NCI-H2107 (cell line): ENCODE measurements around the gene CSGALNACT2.
"Not testable (repeated sequence)": the region's sequence is repeated elsewhere in the genome, so short reads cannot be mapped to it uniquely, and the experiment has no call there.

Source experiments
- DNase-seq: peaks from one replicate; lab custom pipeline; 2025; lab: John Stamatoyannopoulos, UW

CSGALNACT2 gene

DNA sequence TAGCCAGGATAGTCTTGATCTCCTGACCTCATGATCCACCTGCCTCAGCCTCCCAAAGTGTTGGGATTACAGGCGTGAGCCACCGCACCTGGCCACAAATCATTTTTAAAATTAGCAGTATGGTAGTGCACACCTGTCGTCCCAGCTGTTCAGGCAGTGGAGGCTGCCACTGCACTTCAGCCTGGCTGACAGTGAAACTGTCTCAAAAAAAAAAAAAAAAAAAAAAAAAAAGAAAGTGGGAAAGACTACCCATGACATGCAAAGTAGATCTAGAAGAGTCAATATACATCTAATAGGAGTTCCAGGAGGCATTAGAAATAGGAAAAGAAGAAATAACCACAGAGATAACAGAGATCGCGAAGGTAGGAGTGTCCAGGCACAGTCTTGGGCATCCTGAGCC lies 3.2 kb downstream of the CSGALNACT2 start:
- no peak for DNase-seq

DNA sequence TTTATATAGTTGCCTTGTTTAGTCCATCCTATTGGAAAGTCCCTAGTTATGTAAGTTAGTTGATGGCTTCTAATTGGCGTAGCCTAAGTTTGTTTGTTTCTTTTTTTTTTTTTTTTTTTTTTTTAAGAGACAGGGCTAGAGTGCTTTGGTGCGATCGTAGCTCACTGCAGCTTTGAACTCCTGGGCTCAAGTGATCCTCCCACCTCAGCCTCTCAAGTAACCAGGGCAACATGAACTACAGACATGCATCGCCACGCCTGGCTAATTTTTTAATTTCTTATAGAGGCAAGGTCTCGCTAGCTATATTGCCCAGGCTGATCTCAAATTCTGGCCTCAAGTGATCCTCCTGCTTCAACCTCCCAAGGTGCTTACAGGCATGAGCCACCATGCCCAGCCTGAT lies 7.1 kb downstream of the CSGALNACT2 start:
- no peak for DNase-seq

DNA sequence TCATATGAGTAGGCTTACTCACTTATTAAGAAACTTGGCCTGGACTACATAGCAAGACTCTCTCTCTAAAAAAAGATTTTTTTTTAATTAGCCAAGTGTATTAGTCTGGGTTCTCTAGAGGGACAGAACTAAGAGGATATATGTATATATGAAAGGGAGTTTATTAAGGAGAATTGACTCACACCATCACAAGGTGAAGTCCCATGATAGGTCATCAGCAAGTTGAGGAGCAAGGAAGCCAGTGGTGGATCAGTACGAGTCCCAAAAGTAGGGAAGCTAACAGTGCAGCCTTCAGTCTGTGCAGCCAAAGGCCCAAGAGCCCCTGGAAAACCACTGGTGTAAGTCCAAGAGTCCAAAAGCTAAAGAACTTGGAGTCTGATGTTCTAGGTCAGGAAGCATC lies 7.7 kb downstream of the CSGALNACT2 start:
- not testable (repeated sequence) for DNase-seq

DNA sequence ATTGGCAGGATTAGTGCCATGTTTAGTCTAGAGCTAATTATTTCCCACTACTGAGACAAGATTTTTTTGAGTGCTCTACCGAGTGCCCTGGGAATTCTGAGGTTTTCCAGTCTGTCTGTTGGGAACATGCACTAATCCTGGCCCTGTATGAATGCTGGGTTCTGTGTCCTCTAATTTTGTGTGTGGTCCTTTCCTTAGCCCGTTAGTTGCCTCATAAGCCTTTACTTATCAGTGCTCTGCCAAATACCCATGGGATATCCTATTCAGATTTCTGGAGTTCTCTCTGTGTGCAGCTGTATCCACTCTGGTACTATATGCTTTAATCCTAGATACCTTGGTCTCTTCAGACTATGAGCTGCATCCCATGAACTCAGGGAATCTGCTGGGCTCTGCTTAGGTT lies 13.1 kb downstream of the CSGALNACT2 start:
- no peak for DNase-seq

DNA sequence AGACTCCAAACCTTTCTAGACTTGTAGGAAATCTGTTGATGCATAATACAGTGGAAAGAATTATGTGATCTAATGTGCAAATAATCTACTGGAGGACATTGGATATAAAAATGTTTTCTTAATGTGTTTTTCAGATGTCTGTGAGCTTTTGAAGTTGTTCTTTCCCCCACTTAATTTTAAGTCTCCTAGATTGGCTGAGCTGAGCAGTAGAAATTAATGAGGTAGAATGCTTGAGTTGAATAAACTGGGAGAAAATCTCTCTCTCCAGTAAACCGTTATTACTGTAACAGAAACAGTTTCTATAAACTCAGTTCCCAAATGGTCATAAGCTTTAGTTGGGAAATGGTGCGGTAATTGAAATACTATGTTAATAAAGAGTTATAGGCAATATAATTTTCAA lies 15.7 kb downstream of the CSGALNACT2 start:
- no peak for DNase-seq

DNA sequence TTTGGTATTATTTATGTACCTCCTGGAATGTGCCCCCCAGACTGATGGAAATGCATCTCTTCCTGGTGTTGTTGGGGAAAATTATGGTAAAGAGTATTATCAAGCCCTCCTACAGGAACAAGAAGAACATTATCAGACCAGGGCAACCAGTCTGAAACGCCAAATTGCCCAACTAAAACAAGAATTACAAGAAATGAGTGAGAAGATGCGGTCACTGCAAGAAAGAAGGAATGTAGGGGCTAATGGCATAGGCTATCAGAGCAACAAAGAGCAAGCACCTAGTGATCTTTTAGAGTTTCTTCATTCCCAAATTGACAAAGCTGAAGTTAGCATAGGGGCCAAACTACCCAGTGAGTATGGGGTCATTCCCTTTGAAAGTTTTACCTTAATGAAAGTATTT lies 17.0 kb downstream of the CSGALNACT2 start:
- no peak for DNase-seq

DNA sequence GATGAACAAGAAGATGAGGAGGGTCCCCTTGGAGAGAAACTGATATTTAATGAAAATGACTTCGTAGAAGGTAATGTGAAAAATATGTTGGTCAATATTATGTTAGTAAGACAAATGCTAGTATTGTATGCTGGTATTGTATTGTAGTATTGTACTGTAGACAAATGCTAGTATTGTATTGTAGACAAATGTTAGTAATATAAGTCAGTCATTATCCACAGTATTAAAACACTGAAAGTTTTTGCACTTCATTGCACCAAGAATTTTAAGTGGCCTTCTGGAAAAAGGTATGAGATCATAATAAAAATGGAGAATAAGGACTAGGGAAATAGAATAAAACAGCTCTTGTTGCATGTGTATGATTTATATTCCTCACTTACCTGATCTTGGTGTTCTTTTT lies 17.5 kb downstream of the CSGALNACT2 start:
- DNase-seq, result no peak

DNA sequence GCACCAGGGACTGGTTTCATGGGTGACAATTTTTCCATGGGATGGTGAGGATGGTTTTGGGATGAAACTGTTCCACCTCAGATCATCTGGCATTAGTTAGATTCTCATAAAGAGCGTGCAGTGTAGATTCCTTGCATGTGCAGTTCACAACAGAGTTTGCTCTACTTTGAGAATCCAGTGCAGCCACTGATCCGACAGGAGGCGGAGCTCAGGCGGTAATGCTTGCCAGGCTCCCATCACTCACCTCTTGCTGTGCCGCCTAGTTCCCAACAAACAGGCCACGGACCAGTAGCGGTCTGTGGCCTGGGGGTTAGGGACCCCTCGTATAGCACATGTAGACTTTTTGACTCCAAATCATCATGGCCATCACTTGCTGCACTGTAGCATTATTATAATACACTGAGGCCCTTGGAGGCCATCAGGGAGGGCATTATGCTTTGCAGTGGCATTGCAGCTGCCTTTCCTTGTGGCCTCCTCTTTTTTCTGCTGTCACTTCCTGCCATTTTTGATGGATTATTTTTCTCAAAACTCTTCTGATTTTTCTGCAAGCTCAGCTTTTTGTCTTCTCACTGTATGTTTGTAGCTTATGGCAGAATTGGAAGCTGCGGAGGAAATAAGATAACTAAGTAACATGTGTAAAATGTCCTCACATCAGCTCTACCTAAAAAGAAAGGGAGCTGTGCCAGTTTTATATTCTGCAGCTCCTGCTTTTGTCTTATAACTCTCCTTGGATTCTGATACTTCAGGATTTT lies 18.5 kb downstream of the CSGALNACT2 start:
- DNase-seq, result no peak

DNA sequence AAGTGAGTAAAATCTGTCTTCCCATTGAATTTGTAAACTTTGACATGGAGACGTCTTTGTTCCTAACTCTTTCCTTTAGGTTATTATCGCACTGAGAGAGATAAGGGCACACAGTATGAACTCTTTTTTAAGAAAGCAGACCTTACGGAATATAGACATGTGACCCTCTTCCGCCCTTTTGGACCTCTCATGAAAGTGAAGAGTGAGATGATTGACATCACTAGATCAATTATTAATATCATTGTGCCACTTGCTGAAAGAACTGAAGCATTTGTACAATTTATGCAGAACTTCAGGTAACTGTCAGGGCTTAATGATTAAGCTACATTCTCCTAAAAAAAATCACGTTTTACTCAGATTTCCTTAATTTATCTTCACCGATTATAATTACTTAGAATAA lies 20.4 kb downstream of the CSGALNACT2 start:
- DNase-seq, result no peak

DNA sequence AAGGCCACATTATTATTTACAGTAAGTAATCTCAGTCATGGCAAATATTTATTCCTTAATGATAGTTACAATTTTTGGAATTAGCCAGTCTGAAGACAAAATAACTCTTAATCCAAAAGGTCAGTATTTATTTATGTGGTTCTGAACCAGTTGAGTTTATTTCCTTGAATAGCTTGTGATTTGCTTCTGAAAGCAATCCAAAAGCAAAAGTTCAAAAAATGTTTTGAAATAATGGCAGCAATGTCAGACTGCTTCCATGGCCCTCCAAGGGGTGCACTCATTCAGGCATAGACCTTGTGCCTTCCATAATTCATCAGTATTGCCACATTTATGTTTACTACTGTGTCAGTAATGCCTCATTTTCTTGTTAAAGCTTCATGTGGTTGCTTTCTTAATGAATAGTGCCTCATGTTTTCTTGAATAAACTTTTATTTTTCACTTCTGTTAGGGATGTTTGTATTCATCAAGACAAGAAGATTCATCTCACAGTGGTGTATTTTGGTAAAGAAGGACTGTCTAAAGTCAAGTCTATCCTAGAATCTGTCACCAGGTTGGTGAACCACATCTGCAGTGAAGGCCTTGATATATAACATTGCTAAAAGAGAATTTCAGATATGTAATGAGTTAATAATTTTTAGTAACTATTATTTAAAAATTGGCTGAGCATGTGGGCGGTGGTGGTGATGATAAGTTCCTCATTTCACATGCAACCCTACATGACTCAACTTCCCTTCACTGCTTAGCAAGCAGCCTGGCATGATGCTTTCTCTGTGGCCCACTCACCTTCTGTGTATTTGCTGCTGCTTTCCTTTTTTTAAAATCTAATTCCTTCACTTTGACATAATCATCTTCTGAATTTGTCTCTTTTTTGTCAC lies 22.0 kb downstream of the CSGALNACT2 start:
- no peak for DNase-seq

DNA sequence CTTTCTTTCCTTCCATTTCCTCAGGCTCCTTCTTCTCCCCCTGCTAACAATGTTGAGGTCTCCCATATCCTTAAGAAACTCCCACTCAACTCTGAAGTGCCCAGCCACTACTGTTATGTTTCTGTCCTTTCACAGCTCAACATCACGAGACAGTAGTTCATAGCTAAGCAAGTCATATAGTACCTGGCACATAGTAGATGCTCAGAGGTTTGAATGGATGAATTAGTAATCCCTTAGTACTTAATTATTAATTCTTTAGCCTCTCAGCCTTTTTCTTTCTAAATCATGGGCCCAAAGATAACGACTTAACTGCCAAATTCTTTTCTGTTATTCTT lies 22.6 kb downstream of the CSGALNACT2 start:
- DNase-seq, result no peak

DNA sequence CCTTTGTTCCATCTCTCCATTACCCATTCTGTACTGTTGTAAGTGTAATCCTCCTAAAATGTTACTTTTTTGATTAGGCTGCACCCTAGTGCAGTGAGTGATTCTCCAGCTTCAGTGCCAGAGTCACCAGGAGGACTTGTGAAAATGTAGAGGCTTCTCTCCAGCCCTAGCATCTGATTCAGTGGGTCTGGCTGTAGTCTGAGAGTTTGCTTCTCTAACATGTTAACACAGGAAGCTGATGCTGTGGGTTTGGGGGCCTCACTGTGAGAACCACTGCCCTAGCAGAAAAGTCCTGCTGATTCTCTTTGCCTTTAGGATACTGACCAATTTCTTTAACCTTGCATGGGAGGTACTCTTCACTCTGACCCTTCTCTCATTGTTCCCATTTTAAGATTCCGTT lies 24.4 kb downstream of the CSGALNACT2 start:
- no peak for DNase-seq

DNA sequence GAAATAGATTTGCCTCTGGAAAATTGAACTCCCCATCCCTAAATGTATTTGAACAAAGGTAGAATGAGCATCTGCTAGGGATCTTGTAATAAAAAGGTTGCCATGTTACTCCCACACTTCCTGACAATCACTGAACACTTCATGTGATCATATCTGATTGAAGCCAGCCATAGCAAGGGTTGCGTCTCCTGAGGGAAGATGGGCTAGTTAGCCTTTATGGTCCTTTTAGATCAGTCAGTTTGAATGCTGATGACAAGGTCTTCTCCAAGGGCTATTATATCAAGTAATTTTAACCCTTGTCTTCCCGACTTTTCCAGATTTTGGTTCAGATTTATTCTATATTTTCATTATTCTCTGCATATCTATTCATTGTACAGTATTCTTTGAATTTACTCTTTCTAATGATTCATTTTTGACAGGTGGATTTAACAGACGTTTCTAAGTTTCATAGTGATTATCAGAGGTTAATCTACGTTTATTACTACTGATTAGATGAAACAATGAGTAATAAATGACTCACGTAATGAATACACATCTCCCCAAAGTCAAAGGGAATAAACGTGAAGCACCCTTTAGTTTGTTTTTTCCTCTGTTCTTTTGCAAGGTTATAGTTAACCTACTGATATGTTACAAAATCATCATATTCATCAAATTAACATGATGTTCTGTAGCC lies 28.1 kb downstream of the CSGALNACT2 start:
- no peak for DNase-seq

DNA sequence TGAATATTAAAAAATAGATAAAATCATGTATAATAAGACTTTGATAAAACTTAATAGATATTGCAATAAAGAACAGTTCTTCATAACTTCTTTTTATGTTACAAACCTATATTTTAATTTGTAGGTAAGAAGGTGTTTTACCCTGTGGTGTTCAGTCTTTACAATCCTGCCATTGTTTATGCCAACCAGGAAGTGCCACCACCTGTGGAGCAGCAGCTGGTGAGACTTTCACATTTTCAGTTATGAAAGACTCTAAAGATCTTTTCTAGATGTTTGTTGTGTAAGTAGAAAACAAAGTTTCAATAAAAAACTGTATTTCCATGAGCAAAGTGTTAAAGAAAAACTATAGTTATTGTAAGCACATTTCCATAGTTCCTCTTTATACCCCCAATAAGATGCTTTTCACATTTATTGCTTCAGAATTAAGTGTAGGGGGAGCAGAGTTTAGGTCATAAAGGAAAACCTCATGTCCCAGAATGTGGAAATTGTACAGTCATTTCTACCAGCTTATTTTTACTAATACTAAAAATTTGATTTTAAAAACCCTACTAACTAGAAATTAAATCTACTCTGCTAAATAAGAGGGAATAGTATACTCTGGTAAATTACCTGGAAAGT lies 28.7 kb downstream of the CSGALNACT2 start:
- no peak for DNase-seq

DNA sequence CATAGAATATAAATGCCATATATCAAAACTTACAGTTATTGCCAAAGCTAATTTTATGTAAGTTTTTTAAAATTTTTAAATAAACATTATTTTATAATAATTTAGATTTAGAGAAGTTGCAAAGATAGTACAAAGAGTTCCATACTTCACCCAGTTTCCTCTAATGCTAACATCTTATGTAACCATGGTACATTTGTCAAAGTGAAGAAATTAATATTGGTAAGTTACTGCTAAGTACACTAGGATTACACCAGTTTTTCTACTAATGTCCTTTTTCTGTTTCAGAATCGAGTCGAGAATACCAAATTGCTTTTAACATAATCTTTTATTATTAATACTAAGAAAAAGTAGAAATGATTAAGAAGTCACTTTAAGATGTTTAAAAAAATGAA lies 29.2 kb downstream of the CSGALNACT2 start:
- no peak for DNase-seq

DNA sequence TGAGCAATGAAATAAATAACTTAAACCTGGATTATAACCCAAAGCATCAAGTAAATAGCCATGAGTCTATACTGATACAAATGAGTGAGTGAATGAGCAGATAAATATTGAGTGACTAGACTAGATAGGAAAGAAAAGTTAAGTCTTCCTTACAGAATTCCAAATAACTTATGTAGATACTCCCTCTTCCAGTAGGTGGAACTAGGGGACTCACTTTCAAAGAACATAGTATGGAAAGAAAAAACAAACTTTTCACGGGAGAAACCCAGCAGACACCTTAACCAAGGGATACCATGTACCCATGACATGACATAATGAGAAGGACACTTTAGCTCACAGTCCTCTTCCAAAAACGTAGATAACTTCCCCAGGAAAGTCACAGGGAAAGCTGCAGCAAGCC lies 32.2 kb downstream of the CSGALNACT2 start:
- DNase-seq, result no peak

DNA sequence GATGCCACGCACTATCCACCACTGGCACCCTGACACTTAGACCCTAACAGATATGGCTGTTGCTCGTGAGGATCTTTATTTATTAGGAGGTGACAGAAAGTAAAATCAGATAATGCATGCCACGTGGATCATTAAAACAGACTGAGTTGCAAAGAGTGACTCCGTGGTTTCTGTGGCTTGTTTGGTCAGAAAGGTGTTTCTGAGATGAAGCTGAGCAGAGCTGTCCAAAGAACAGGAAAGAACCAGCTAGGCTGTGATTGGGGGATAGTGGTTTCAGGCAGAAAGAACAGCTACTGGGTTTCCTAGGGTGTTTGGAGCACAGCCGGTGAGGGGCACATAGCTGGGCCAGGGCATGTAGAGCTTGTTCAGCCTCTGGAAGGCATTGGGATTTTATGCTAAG lies 34.4 kb downstream of the CSGALNACT2 start:
- DNase-seq, result no peak

DNA sequence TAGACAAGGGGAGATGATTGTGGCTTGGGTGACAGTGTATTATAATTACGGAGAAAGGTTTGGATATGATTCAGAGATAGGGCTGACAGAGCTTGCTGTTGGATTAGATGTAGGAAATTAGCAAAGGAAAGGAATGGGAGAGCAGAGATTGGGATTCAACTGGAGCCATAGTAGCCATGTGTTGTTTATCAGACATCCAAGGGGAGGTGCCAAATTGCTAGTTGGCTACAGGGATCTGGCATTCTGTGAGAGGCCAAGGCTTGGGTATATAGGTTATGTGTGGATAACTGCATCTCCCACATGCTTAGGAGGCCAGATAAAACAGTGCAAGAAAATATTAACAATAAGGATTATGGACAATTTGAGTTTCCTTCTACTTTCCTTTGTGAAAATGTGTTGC lies 34.9 kb downstream of the CSGALNACT2 start:
- no peak for DNase-seq

DNA sequence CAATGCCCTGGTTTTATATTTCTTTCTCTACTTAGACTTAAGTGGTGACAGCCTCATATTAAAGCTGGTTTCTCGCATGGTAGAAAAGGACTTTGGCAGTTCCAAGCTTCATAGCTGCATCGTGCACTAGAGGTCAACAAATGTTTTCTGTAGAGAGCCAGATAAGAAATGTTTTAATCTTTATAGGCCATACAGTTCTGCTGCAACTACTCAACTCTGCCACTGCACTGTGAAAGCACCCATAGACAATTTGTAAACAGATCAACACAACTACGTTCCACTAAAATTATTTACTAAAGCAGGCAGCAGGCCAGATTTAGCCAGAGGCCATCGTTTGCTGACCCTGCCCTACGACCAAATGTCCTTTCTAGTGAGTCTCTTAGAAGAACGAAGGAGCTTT lies 36.7 kb downstream of the CSGALNACT2 start:
- DNase-seq, result no peak

DNA sequence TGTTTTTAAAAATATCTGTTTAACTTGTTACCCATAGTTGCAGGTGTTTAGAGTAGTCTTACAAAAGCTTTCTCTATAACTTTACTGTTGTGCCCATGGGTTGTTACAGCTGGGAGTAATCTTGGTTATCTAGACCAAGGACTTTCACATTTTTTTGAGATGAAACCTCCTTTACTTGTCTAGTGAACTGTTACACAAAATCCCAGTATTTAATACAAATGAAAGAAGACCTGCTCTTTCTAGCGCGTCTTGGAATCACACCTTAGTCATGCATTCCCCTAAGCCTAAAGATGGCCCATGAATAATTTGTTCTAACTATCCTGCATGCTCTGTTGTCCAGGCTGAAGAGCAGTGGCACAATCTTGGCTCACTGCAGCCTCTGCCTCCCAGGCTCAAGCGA lies 38.0 kb downstream of the CSGALNACT2 start:
- no peak for DNase-seq

DNA sequence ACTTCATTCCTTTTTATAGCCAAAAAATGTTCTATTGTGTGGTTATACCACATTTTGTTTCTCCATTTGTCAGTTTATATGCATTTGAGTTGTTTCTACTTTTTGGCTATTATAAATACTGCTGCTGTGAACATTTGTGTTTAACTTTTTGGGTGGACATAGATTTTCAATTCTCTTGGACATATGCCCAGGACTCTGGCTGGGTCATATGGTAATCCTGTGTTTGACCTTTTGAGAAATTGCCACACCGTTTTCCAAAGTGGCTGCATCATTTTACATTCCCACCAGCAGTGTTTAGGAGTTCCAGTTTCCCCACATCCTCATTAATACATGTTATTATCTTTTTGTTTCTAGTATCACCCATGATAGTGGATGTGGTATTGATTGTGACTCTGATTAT lies 39.4 kb downstream of the CSGALNACT2 start:
- DNase-seq, result no peak

DNA sequence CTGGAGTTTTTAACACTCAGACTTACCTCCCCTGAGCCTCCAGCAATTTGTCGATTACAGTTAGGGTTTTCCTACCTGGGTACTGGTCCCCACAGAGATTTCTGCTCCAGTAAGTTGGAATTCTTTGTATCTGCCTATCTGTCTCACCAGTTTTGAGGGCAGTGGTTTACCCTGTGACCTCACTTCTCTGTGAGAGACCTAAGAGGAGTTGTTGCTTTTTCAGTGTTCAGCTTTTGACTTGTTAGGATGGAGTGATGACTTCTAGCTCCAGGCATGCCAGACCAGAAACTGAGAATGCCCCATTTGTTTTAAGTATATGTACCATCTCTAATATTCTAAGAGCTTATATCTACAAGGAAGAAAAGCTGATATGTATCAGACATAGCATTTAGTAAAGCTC lies 42.9 kb downstream of the CSGALNACT2 start:
- no peak for DNase-seq

DNA sequence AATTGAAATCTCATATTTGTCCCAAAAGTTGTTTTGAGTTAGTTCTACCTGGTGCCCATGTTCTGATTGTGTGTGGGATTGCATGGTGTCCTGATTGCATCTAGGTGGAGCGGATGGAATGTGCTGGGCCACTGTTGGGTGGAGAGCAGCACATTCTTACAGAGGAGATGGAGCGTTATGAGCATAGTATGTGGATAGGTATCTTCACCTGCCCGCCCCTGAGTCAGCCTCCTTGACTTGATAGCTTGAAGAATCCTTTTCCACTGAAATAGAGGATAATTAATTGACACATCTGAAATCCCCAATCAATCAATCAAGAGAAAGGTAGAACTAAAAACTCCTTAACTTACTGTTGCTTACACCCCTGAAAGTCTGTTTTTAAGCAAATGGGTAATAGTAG lies 45.5 kb downstream of the CSGALNACT2 start:
- DNase-seq, result not testable (repeated sequence)
